MM.1S (cell line): ENCODE results near the gene EIF2A.

Experiments used
- CTCF ChIP-seq: fragments of 300-600 bp; sonication (generic); IDR thresholded peaks from 2 replicates; pipeline ENCODE4 v1.5.1; 2016; ENCODE audit warnings: antibody characterized with exemption, low read length, mixed read lengths
- EZH2 ChIP-seq: fragments of 300-600 bp; sonication (generic); optimal IDR thresholded peaks from 2 replicates; pipeline ENCODE3; 2017; ENCODE audit warnings: low read depth, mild to moderate bottlenecking, antibody characterized with exemption, low read length, mixed read lengths

DNA sequence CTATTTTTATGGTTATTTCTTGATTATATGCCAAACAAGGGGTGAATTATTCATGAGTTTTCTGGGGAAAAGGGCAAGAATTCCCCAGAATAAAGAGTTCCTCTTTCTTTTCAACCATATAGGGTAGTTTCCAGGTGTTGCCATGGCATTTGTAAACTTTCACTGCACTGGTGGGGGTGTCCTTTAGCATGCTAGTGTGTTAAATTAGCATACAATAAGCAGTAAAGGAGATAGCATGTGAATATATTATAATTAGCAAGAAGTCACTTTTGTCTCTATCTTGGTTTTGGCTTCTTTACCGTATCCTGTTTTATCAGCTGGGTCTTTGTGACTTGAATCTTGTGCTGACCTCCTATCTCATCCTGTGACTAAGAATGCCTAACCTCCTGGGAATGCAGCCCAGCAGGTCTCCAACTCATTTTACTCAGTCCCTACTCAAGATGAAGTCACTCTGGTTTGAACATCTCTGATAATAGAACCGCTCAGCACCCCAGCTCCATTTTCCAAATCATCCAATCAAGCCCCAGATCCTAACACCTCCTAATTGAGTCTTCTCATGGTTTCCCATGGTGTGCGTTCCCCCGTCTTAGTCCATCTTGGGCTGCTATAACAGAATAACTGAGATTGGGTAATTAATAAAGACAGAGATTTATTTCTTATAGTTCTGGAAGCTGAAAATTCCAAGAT, 53.2 kb downstream of the EIF2A start:
- TF ChIP-seq CTCF = no peak
- no peak for TF ChIP-seq EZH2
